Measurements from ENCODE around the gene ADGRE3.

DNA sequence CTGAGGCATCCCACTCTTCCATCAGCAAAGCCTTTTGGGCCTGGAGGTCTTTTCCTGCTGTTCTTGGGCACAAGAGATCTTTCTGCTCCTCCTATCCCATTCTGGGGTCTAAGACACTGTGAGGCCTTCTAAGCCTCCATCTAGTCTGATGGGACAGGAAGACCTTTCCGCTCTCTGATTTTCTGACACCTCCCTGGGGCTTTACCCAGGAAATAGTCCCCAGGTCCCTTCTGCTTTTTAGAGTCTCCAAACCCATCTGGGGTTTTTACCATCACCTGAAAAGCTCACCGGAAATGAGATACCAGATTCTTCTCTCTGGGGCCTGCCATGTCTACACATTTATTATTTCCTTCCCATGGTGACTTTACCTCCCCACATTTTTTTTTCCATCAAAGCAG lies 70.7 kb downstream of the ADGRE3 start:
- TF ChIP-seq, protein P1, sequence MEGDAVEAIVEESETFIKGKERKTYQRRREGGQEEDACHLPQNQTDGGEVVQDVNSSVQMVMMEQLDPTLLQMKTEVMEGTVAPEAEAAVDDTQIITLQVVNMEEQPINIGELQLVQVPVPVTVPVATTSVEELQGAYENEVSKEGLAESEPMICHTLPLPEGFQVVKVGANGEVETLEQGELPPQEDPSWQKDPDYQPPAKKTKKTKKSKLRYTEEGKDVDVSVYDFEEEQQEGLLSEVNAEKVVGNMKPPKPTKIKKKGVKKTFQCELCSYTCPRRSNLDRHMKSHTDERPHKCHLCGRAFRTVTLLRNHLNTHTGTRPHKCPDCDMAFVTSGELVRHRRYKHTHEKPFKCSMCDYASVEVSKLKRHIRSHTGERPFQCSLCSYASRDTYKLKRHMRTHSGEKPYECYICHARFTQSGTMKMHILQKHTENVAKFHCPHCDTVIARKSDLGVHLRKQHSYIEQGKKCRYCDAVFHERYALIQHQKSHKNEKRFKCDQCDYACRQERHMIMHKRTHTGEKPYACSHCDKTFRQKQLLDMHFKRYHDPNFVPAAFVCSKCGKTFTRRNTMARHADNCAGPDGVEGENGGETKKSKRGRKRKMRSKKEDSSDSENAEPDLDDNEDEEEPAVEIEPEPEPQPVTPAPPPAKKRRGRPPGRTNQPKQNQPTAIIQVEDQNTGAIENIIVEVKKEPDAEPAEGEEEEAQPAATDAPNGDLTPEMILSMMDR (IDR thresholded peaks at IDR 0.05): no peak
- TF ChIP-seq POLR2A (IDR thresholded peaks at IDR 0.05; ENCODE audit: low read depth): no peak
